ENCODE measurements around the gene SCYGR5. TPM values are rescaled to one million over a fixed set of nuclear protein-coding genes. Genes with fewer than 3 reads are reported as not detected.

The SCYGR5 gene
- total RNA-seq, 3 donors from 2014 or later (not counting 1 experiment from before 2014, with no cell fraction given) = not detected

GRCh38 chr2:227684258-227684657 lies 17.7 kb downstream of the SCYGR5 start:
- no peak for DNase-seq
- WGBS (ENCODE audit: insufficient coverage) = 85% methylated on average over 5 of the region's 5 CpGs
- Histone ChIP-seq H3K36me3 (ENCODE audit: control insufficient read depth, insufficient read depth, low read length) (no peaks in the 10 kb centered on the region), H3K4me3 (ENCODE audit: low read length) (no peak overlapping the region), H3K27me3 (ENCODE audit: control insufficient read depth, insufficient read depth, low read length) (no peaks in the 10 kb centered on the region), H3K9me3 (ENCODE audit: control insufficient read depth, insufficient read depth, low read length) (no peaks in the 10 kb centered on the region), H3K4me1 (ENCODE audit: control insufficient read depth, insufficient read depth, low read length) (no peaks in the 10 kb centered on the region), H3K27ac (ENCODE audit: low read length) (no peak overlapping the region)
- TF ChIP-seq CTCF (IDR thresholded peaks at IDR 0.05) = no peak
- no peaks in the 10 kb centered on the region for H3K36me3 Mint-ChIP-seq
- no peaks in the 10 kb centered on the region for H3K4me1 Mint-ChIP-seq
- ATAC-seq = no peak
- H3K4me3 Mint-ChIP-seq = no peak overlapping the region
- H3K27me3 Mint-ChIP-seq (ENCODE audit: low read depth in 2 of 2) = peaks cover 0 to 4% of the 10 kb centered on the region in 2 donors
- H3K27ac Mint-ChIP-seq = no peak overlapping the region
- intact Hi-C loops (cut with micrococcal nuclease) = no loop called here
- no peaks in the 10 kb centered on the region for H3K9me3 Mint-ChIP-seq

GRCh38 chr2:227687189-227687588 lies 20.6 kb downstream of the SCYGR5 start:
- Mint-ChIP-seq H3K27me3 (ENCODE audit: low read depth in 2 of 2) (peaks cover 6 to 9% of the 10 kb centered on the region in 2 donors), H3K27ac (no peak overlapping the region), H3K36me3 (no peaks in the 10 kb centered on the region), H3K4me3 (no peak overlapping the region), H3K9me3 (no peaks in the 10 kb centered on the region), H3K4me1 (no peaks in the 10 kb centered on the region)
- H3K36me3 ChIP-seq (ENCODE audit: control insufficient read depth, insufficient read depth, low read length) = no peaks in the 10 kb centered on the region
- WGBS (ENCODE audit: insufficient coverage) = 89% methylated on average over 1 of the region's 3 CpGs
- ATAC-seq = no peak
- no peak overlapping the region for H3K27ac ChIP-seq (ENCODE audit: low read length)
- H3K27me3 ChIP-seq (ENCODE audit: control insufficient read depth, insufficient read depth, low read length) = no peaks in the 10 kb centered on the region
- H3K9me3 ChIP-seq (ENCODE audit: control insufficient read depth, insufficient read depth, low read length) = no peaks in the 10 kb centered on the region
- DNase-seq = no peak
- no peak for TF ChIP-seq CTCF (IDR thresholded peaks at IDR 0.05)
- no peak overlapping the region for H3K4me3 ChIP-seq (ENCODE audit: low read length)
- intact Hi-C loops (cut with micrococcal nuclease) = no loop called here
- H3K4me1 ChIP-seq (ENCODE audit: control insufficient read depth, insufficient read depth, low read length) = no peaks in the 10 kb centered on the region

GRCh38 chr2:227696990-227697679 lies 30.5 kb downstream of the SCYGR5 start:
- no peaks in the 10 kb centered on the region for H3K4me1 Mint-ChIP-seq
- WGBS (ENCODE audit: insufficient coverage) = no CpG with 5 or more reads among the region's 2 CpGs

More at GRCh38 chr2:227696990-227697679, 30.5 kb downstream of the SCYGR5 start:
- ATAC-seq (no peak), DNase-seq (no peak)
- Mint-ChIP-seq H3K27ac (no peak overlapping the region), H3K27me3 (ENCODE audit: low read depth in 2 of 2) (peaks cover 6 to 15% of the 10 kb centered on the region in 2 donors), H3K4me3 (no peak overlapping the region), H3K9me3 (no peaks in the 10 kb centered on the region), H3K36me3 (no peaks in the 10 kb centered on the region)
- H3K4me1 ChIP-seq (ENCODE audit: control insufficient read depth, insufficient read depth, low read length) = no peaks in the 10 kb centered on the region
- H3K4me3 ChIP-seq (ENCODE audit: low read length) = no peak overlapping the region
- TF ChIP-seq CTCF (IDR thresholded peaks at IDR 0.05) = no peak
- no peaks in the 10 kb centered on the region for H3K27me3 ChIP-seq (ENCODE audit: control insufficient read depth, insufficient read depth, low read length)
- no peaks in the 10 kb centered on the region for H3K36me3 ChIP-seq (ENCODE audit: control insufficient read depth, insufficient read depth, low read length)
- no peak overlapping the region for H3K27ac ChIP-seq (ENCODE audit: low read length)
- intact Hi-C loops (cut with micrococcal nuclease) = no loop called here
- no peaks in the 10 kb centered on the region for H3K9me3 ChIP-seq (ENCODE audit: control insufficient read depth, insufficient read depth, low read length)
